GM12892 (cell line): Measurements from ENCODE around the gene KDM2B.

Experiments used
- POLR2A ChIP-seq: IDR thresholded peaks from 2 replicates; pipeline ENCODE4 v1.6.1; 2011; ENCODE audit warnings: low read depth, low read length, control low read depth
- POLR2AphosphoS5 ChIP-seq: IDR thresholded peaks from 2 replicates; pipeline ENCODE4 v1.6.1; 2011; ENCODE audit warnings: low read depth, low read length, control low read depth

DNA sequence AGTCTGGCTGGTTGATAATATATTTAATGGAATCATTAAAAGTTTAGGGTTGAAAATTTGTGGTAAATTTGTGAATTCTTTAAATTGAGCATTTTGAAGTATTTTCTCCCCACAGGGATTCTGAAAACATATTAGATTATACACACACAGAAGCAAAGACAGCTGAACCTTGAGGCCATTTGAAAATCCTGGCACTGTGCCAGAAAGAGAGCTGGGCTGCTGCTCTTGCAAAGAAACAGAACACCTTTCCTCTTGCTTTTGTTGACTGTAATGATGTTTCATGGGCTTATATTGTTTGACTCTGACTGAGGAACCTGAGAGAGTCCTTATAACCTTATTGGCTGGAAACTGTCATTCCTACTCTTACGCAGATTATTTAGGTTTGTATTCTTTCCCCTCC lies 176.1 kb downstream of the KDM2B start:
- TF ChIP-seq POLR2A (no peak), POLR2AphosphoS5 (0 out of 2 replicates have a peak, but pooled peaks have one; percentile 24)
